Measurements from ENCODE around the gene WFDC1. TPM values are rescaled to one million over a fixed set of nuclear protein-coding genes. Genes with fewer than 3 reads are reported as not detected.
A peak's percentile ranks its signal among the peaks of the same experiment; 100 is the strongest.

The WFDC1 gene
- total RNA-seq, 1 experiment from 2014 or later, result not detected

DNA sequence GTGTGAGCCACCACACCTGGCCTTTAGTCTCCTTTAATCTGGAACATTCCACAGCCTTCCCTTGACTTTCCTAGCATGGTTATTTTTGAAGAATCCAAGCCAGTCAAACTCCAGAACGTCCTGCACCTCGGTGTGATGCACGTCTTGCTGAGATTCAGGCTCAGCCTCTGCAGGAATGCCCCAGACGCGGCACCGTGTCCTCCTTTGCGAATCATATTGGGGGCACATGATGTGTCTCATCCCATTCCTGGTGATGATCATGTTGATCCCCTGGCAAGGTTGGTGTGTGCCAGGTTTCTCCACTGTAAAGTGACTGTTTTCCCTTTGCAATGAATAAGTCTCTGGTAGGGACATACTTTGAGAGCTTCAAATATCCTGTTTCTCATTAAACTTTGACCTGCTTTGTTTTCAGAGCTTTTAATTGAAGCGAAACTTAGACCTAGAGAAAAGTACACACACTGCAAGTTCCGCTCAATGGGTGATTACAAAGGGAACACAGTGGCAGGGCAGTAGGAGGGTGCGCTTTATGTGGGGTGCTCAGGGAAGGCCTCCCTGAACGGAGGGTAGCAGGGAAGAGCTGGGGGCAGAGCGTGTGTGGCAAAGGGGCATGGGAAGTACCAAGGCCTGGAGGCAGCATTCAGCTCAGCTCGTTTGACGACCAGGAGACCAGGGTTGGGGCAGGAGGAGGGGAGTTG lies 64.1 kb downstream of the WFDC1 start:
- Mint-ChIP-seq H3K36me3 (ENCODE audit: insufficient read depth, unreplicated experiment) (peaks cover 4% of the 10 kb centered on the region), H3K27ac (ENCODE audit: unreplicated experiment) (no peak overlapping the region), H3K4me3 (ENCODE audit: low read depth, unreplicated experiment) (no peak overlapping the region), H3K4me1 (ENCODE audit: low read depth, unreplicated experiment) (peaks cover 28% of the 10 kb centered on the region), H3K9me3 (ENCODE audit: low read depth, unreplicated experiment) (no peaks in the 10 kb centered on the region), H3K27me3 (ENCODE audit: unreplicated experiment) (no peaks in the 10 kb centered on the region)
- CTCF ChIA-PET, result no interaction called here
- no peak for DNase-seq
- BruUV-seq (replicated peaks), result no TSS peak
- intact Hi-C loops (cut with micrococcal nuclease; ENCODE audit: unreplicated experiment), result no loop called here
- TF ChIP-seq, protein P1, sequence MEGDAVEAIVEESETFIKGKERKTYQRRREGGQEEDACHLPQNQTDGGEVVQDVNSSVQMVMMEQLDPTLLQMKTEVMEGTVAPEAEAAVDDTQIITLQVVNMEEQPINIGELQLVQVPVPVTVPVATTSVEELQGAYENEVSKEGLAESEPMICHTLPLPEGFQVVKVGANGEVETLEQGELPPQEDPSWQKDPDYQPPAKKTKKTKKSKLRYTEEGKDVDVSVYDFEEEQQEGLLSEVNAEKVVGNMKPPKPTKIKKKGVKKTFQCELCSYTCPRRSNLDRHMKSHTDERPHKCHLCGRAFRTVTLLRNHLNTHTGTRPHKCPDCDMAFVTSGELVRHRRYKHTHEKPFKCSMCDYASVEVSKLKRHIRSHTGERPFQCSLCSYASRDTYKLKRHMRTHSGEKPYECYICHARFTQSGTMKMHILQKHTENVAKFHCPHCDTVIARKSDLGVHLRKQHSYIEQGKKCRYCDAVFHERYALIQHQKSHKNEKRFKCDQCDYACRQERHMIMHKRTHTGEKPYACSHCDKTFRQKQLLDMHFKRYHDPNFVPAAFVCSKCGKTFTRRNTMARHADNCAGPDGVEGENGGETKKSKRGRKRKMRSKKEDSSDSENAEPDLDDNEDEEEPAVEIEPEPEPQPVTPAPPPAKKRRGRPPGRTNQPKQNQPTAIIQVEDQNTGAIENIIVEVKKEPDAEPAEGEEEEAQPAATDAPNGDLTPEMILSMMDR (IDR thresholded peaks at IDR 0.05; ENCODE audit: unreplicated experiment), result no peak

DNA sequence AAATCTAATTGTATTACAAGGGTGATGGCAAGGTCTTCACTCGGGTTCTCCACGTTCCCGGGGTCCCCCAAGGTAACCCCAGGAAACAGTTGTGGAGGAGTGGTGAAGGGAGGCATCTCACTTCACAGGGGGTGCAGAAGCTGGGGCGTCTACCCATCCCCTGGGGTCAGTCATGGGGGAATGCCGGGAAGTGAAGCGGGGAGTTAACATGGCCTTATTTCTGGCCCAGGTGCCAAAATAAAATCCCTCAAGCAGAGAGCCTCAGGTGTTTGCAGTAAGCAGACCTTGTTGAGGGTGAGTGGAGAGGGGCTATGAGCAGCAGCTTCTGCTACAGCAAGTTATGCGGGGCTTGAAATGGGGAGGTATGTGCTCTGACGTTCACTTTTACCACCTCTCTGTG lies 64.6 kb downstream of the WFDC1 start:
- no peaks in the 10 kb centered on the region for H3K9me3 Mint-ChIP-seq (ENCODE audit: low read depth, unreplicated experiment)
- no TSS peak for BruUV-seq (replicated peaks)
- no peak overlapping the region for H3K4me3 Mint-ChIP-seq (ENCODE audit: low read depth, unreplicated experiment)
- no peak for DNase-seq
- TF ChIP-seq, protein P1 (IDR thresholded peaks at IDR 0.05; ENCODE audit: unreplicated experiment), result no peak
- H3K4me1 Mint-ChIP-seq (ENCODE audit: low read depth, unreplicated experiment), result peaks cover 28% of the 10 kb centered on the region
- CTCF ChIA-PET, result no interaction called here
- H3K27ac Mint-ChIP-seq (ENCODE audit: unreplicated experiment), result no peak overlapping the region
- intact Hi-C loops (cut with micrococcal nuclease; ENCODE audit: unreplicated experiment), result no loop called here
- H3K27me3 Mint-ChIP-seq (ENCODE audit: unreplicated experiment), result no peaks in the 10 kb centered on the region
- H3K36me3 Mint-ChIP-seq (ENCODE audit: insufficient read depth, unreplicated experiment), result peaks cover 4% of the 10 kb centered on the region

DNA sequence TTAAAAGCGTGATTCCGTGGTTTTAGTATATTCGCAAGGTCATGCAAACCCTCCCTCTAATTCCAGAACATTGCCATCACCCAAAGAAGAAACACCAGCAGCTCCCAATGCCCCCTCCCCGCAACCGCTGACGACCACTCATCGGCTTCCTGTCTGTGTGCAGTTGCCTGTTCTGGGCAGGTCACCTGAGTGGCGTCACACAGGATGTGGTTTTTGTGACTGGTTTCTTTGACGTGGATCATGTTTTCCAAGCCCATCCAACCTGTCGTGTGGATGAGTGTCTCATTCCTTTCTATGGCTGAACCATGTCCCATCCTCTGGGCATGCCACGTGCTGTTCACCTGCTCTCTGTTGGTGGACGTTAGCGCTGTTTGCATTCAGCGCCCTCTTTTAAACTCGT lies 65.5 kb downstream of the WFDC1 start:
- no peaks in the 10 kb centered on the region for H3K27me3 Mint-ChIP-seq (ENCODE audit: unreplicated experiment)
- intact Hi-C loops (cut with micrococcal nuclease; ENCODE audit: unreplicated experiment), result no loop called here
- H3K4me3 Mint-ChIP-seq (ENCODE audit: low read depth, unreplicated experiment), result no peak overlapping the region
- H3K9me3 Mint-ChIP-seq (ENCODE audit: low read depth, unreplicated experiment), result no peaks in the 10 kb centered on the region
- peak; percentile 19 for DNase-seq
- BruUV-seq (replicated peaks), result no TSS peak
- TF ChIP-seq, protein P1 (IDR thresholded peaks at IDR 0.05; ENCODE audit: unreplicated experiment), result no peak
- H3K4me1 Mint-ChIP-seq (ENCODE audit: low read depth, unreplicated experiment), result peaks cover 28% of the 10 kb centered on the region
- CTCF ChIA-PET, result no interaction called here
- H3K36me3 Mint-ChIP-seq (ENCODE audit: insufficient read depth, unreplicated experiment), result peaks cover 4% of the 10 kb centered on the region
- H3K27ac Mint-ChIP-seq (ENCODE audit: unreplicated experiment), result peak overlapping the region; percentile 1

DNA sequence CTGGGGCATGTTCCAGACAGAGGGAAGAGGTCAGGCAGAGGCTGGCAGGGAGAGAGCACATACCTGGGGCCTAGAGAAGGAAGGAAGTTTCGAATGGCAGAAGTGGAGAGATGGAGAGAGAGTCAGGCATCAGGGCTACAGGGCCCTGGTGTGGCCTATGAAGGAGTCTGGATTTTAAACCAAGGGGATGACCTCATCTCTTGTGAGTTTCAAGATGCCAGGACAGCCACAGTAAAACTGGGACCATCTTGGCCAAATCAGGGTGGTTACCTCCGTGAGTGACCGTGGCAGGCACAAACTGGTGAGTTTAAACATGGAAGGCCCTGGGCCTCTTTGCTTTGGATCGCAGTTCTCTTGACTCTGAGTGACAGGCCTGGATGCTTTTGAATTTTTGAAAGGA lies 66.1 kb downstream of the WFDC1 start:
- BruUV-seq (replicated peaks), result no TSS peak
- H3K4me1 Mint-ChIP-seq (ENCODE audit: low read depth, unreplicated experiment), result peaks cover 28% of the 10 kb centered on the region
- no peaks in the 10 kb centered on the region for H3K27me3 Mint-ChIP-seq (ENCODE audit: unreplicated experiment)
- peaks cover 4% of the 10 kb centered on the region for H3K36me3 Mint-ChIP-seq (ENCODE audit: insufficient read depth, unreplicated experiment)
- CTCF ChIA-PET, result no interaction called here
- H3K4me3 Mint-ChIP-seq (ENCODE audit: low read depth, unreplicated experiment), result no peak overlapping the region
- no peaks in the 10 kb centered on the region for H3K9me3 Mint-ChIP-seq (ENCODE audit: low read depth, unreplicated experiment)
- intact Hi-C loops (cut with micrococcal nuclease; ENCODE audit: unreplicated experiment), result no loop called here
- TF ChIP-seq, protein P1 (IDR thresholded peaks at IDR 0.05; ENCODE audit: unreplicated experiment), result no peak
- H3K27ac Mint-ChIP-seq (ENCODE audit: unreplicated experiment), result no peak overlapping the region
- no peak for DNase-seq

Data from Calu3 (cell line).